GM23248 (cell line): ENCODE measurements around the gene DIP2A.

ENCODE experiments used
- EZH2 ChIP-seq: fragments of 200-600 bp; sonication (generic); IDR thresholded peaks from 2 replicates; pipeline ENCODE4 v1.6.1; 2018; ENCODE audit warnings: antibody characterized with exemption, mild to moderate bottlenecking; ENCODE audit not compliant: insufficient read depth, poor library complexity, severe bottlenecking
- EZH2phosphoT487 ChIP-seq: fragments of 200-600 bp; sonication (generic); IDR thresholded peaks from 2 replicates; pipeline ENCODE4 v1.6.1; 2018; ENCODE audit warnings: antibody characterized with exemption, moderate library complexity, mild to moderate bottlenecking, low read depth; ENCODE audit not compliant: insufficient read depth

DNA sequence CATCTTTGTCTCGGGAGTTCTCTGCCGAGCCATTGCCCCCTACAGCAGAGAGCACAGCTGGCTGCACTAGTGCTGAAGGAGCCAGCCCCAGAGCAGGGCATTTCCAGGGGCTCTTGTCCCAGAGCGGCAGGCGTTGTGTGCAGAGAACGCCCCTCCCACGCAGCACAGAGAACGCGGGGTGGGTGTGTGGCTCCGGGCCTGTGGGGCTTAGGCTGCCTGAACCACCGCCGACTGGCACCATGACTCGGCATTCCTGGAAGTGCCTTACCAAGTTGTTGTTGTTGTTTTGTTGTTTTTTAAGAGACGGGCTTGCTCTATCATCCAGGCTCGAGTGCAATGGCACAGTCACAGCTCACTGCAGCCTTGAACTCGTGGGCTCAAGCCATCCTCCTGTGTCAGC lies 15.8 kb upstream of the DIP2A start:
- no peak for TF ChIP-seq EZH2
- no peak for TF ChIP-seq EZH2phosphoT487
